ENCODE data around the gene CD82.
"Not testable (repeated sequence)": the region's sequence is repeated elsewhere in the genome, so short reads cannot be mapped to it uniquely, and the experiment has no call there.

CD82 gene

DNA sequence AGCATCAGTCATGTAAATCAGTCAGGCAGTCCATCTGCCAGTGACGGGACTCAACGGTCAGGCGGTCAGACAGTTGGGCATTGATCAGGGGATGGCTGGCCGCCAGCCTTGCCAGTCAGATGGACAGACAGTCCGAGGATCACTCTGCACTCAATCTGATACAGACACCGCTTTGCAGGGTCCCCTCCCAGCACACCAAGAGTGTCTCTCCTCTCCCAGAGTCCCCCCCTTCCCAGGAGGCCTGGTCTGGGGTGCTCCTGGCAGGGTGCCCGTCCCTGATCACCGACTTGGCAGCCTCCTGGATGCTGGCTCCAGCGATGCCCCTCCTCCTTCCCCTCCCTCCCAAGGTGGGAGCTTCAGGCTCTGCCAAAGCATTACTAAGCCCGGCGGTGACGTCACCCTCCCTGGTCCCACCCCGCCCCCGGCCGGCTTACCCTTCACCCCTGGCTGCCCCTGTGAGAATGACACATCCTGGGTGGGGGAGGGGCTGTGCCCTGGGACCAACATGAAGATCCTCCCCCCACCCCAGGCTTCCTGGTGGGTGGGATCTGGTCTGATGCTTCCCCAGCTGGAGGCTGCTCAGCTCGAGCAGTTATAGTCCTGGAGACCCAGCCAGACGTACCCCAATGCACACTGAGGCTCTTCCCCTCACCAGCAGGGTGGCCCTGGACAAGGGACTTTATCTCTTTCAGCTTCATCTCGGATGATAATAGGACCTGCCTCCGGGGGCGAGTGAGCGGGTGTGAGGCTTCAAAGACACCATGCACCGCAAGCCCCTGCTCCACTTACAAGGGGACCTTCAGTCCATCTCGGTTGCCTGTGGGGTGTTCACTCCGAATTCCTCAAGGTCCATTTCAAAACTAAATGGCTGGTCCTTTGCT, 69.2 kb downstream of the CD82 start:
- TF ChIP-seq, protein P1, sequence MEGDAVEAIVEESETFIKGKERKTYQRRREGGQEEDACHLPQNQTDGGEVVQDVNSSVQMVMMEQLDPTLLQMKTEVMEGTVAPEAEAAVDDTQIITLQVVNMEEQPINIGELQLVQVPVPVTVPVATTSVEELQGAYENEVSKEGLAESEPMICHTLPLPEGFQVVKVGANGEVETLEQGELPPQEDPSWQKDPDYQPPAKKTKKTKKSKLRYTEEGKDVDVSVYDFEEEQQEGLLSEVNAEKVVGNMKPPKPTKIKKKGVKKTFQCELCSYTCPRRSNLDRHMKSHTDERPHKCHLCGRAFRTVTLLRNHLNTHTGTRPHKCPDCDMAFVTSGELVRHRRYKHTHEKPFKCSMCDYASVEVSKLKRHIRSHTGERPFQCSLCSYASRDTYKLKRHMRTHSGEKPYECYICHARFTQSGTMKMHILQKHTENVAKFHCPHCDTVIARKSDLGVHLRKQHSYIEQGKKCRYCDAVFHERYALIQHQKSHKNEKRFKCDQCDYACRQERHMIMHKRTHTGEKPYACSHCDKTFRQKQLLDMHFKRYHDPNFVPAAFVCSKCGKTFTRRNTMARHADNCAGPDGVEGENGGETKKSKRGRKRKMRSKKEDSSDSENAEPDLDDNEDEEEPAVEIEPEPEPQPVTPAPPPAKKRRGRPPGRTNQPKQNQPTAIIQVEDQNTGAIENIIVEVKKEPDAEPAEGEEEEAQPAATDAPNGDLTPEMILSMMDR (IDR thresholded peaks at IDR 0.05; ENCODE audit: extremely low read depth, missing control alignments) = no peak
- peak; percentile 2 for DNase-seq (ENCODE audit: low spot score)

DNA sequence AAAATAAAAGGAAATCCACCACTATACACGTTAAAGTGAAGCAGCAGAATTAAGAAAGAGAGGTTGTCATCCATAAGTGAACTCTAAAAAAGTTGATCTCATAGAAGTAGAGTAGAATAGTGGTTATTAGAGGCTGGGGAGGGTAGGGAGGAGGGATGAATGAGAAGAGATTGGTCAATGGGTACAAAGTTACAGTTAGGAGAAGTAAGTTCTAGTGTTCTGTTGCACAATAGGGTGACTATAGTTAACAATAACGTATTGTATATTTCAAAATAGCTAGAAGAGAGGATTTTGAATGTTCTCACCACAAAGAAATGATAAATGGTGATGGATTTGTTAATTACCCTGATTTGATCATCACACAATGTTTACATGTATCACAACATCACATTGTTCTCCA, 72.0 kb downstream of the CD82 start:
- no peak for DNase-seq (ENCODE audit: low spot score)
- TF ChIP-seq, protein P1 (IDR thresholded peaks at IDR 0.05; ENCODE audit: extremely low read depth, missing control alignments) = no peak

DNA sequence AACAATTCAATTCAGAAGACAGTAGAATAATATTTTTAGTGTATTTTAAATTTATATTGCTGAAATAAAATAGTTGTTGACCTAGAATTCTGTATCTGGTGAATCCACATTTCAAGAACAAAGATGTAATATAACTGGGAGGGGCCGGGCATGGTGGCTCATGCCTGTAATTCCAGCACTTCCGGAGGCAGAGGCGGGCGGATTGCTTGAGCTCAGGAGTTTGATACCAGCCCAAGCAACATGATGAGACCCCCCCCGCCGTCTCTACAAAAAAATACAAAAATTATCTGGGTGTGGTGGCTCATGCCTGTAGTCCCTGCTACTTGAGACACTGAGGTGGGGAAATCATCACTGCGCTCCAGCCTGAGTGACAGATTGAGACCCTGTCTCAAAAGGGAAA, 72.6 kb downstream of the CD82 start:
- TF ChIP-seq, protein P1 (IDR thresholded peaks at IDR 0.05; ENCODE audit: extremely low read depth, missing control alignments) = no peak
- no peak for DNase-seq (ENCODE audit: low spot score)

DNA sequence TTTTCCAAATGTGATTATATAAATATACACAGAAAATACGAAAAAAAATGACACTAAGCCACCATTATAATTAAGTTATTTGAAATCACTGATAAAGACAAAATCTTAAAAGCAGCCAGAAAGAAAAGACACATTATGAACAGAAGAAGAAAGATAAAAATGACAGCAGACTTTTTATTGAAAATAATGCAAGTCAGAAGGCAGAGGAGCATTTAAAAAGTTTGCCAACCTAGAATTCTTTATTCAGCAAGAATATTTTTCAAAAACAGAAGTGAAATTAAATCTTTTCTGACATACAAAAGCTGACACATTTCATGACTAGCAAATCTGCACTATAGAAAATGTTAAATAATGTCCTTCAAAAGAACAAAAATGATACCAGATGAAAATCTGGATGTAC, 77.8 kb downstream of the CD82 start:
- no peak for DNase-seq (ENCODE audit: low spot score)
- TF ChIP-seq, protein P1 (IDR thresholded peaks at IDR 0.05; ENCODE audit: extremely low read depth, missing control alignments) = no peak

DNA sequence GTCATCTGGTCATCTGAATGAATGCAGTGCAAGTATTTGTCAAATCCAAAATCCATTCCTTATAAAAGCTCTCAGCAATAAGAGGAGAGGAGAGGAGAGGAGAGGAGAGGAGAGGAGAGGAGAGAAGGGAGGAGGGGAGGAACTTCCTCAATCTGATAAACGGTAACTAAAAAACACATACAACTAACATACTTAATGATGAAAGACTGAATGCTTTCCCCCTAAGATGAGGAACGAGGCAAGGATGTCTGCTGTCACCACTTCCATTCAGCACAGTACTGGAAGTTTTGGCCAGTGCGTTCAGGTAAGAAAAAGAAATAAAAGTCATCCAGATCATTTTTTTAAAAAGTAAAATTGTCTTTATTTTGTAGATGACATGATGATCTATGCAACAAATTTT, 80.4 kb downstream of the CD82 start:
- no peak for DNase-seq (ENCODE audit: low spot score)
- TF ChIP-seq, protein P1 (IDR thresholded peaks at IDR 0.05; ENCODE audit: extremely low read depth, missing control alignments) = no peak

DNA sequence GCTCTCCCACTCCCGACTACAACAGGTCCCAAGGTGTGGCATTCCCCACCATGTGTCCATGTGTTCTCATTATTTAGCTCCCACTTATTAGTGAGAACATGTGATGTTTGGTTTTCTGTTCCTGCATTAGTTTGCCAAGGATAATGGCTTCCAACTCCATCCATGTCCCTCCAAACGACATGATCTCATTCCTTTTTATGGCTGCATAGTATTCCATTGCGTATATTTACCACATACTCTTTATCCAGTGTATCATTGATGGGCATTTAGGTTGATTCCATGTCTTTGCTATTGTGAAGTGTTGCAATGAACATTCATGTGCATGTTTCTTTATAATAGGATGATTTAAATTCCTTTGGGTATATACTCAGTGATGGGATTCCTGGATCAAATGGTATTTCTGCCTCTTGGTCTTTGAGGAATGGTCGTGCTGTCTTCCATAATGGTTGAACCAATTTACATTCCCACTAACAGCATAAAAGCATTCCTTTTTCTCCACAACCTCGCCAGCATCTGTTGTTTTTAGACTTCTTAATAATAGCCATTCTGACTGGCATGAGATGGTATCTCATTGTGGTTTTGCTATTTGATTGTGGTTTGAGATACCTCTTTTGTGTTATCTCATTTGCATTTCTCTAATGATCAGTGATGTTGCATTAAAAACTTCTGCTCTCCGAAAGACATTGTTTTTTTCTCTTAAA, 81.9 kb downstream of the CD82 start:
- not testable (repeated sequence) for DNase-seq (ENCODE audit: low spot score)

DNA sequence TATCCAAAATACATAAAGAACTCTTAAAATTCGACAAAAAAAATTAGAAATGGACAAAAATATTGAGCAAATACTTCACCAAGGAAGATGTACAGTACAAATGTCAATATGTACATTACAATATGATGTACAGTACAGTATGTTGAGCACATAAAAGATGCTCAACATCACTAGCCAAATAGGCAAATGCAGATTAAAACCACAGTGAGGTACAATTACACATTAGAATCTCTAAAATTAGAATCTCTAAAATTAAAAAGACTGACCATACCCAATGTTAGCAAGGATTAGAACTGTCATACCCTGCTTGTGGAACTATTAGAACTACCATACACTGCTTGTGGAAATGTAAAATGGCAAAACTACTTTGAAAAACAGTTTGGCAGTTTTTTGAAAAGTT, 82.6 kb downstream of the CD82 start:
- TF ChIP-seq, protein P1 (IDR thresholded peaks at IDR 0.05; ENCODE audit: extremely low read depth, missing control alignments) = no peak
- DNase-seq (ENCODE audit: low spot score) = no peak
